Stimulated activated CD4-positive, alpha-beta T cell treated with anti-CD3 and anti-CD28 coated beads, Interleukin-1b, Interleukin-23, amount 100 ng/mL, for 1 hour (primary cell): ENCODE measurements around the gene HEBP1.

ENCODE experiments used
- DNase-seq, 2 donors: peaks; one replicate each; pipeline ENCODE4 v3.0.0-alpha.2; 2020; ENCODE audit warnings: low read depth in 2 of 2

The HEBP1 gene

GRCh38 chr12:12951504-12951903, 48.6 kb downstream of the HEBP1 start:
- DNase-seq = no peak

DNA sequence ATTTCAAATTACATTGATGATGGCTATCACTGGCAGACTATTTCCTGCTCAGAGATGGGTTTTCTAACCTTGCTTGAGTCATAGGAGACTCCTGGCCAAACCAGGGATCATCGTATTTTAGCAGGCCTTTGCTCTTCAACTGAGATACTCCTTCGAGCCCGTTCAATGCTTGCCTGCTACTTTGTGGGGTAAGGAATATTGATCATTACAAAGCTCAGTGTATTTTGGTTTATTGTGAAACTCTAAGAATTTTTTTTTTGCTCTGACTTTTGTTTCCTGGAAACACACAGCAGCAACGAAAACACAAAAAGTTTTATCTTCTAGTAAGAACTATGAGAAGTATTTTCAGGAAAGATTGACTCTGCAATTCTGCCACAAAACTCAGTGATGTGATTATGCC, 52.2 kb downstream of the HEBP1 start:
- no peak for DNase-seq

GRCh38 chr12:12946686-12947355, 53.2 kb downstream of the HEBP1 start:
- DNase-seq = no peak

DNA sequence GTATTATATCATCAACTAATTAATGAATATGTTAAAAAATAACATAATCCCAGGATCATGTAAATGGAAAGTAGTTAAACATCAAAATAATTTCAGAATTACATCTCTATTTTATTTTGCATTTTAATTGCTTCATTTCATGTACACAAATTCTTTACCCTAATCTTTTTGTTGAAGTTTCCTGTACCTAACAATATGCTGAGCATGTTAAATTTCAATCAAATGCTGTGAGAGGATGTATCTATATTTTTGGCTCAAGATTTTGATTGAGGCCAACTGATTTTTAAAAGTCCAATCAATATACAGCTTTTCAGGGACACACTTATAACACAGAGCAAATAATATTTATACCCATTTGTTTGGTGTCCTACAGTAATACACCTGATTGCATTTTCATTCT, 54.5 kb downstream of the HEBP1 start:
- DNase-seq = no peak

DNA sequence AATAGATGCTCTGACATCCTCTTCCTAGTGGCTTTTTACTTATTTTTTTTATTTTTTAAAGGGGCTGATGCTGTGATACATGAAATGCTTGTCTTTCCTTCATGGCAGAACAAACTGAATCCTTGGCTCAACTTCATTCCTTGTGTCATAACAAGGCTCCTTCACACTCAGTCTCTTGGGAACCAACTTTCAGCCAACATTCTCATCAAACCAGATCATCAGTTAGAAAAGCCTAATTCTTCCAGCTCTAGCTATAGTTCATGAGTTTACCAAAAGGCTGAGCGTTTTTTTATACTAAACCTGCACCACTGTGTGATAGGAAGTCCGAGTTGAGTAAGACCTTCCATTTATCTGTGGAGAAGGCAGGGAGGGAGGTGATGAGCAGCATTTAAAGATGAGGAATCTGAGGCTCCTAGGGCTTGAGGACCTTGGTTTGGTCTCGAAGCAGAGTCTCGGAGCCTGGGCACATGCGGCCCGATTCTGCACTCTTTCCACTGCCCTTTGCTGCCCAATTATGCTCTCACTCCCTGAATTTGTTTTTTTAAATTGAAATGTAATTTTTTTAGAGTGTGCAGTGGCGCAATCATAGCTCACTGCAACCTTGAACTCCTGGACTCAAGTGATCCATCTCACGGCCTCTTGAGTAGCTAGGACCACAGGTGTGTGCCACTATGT, 56.3 kb downstream of the HEBP1 start:
- DNase-seq = no peak

GRCh38 chr12:12941450-12942350, 58.4 kb downstream of the HEBP1 start:
- DNase-seq = no peak

- no peak for DNase-seq
These were observed 60.2 kb downstream of the HEBP1 start for GRCh38 chr12:12939888-12940287.

GRCh38 chr12:12938541-12938940, 61.5 kb downstream of the HEBP1 start:
- DNase-seq = no peak

DNA sequence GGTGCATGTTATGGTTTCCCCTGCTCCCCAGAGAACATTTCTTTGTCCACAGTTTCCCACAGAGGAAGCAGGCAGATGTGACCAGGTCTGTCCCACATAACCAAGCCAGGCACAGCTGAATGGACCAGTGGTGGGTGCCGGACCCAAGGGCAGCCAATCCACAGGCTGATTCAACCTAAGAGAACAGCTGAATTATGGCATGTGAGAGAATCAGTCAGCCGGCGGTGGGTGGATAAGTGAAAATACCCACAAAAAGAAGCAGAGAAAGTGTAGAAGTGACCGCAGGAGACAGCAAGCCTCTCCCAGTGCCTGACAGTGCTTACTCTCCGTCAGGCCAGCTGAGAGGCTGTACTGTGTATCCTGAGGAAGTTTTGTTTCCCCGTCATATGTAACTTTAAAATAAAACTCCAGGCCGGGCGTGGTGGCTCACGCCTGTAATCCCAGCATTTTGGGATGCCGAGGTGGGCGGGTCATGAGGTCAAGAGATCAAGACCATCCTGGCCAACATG, 63.0 kb downstream of the HEBP1 start:
- no peak for DNase-seq

- DNase-seq = no peak
These were observed 65.5 kb downstream of the HEBP1 start for GRCh38 chr12:12934556-12934955.

- DNase-seq = no peak
These were observed 66.3 kb downstream of the HEBP1 start for GRCh38 chr12:12933742-12934141.

- no peak for DNase-seq
These were observed 69.3 kb downstream of the HEBP1 start for GRCh38 chr12:12930633-12931219.

- no peak for DNase-seq
These were observed 70.4 kb downstream of the HEBP1 start for GRCh38 chr12:12929696-12930095.

- peak in 1 of 2 donors; percentile 25 for DNase-seq
These were observed 72.6 kb downstream of the HEBP1 start for GRCh38 chr12:12927211-12928079.

DNA sequence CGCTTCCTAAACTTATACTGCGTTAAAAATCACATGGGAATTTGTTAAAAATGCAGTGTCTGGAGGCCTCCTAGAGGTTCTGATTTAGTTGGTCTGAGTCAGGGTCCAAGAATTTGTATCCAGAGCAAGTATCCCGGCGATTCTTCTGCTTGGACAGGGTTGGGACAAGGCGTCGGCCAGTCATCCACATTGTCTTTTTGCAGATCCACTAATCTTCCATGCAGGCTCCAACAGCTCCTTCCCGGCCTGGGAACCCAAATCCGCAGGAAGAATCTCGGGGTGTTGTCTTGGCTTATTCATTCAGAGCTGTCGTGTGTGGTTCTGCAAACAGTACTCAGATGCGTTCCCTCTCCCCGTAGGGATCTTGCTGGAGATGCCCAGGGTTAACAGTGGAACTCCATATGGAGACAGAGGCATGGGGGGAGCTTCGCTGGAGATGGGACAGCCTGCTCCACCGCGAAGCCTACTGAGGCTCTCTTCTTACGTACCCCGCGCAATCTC, 73.4 kb downstream of the HEBP1 start:
- no peak for DNase-seq

GRCh38 chr12:12925388-12925787, 74.7 kb downstream of the HEBP1 start:
- no peak for DNase-seq
